K562 (cell line): ENCODE results near the gene SLC39A7. TPM values are rescaled to one million over a fixed set of nuclear protein-coding genes. Genes with fewer than 3 reads are reported as not detected.

Experiments
- ATF3 ChIP-seq, 2 experiments: fragments of 450-650 bp in 1 of 2; sonication (generic) in 1 of 2; formaldehyde crosslinking in 1 of 2; IDR thresholded peaks in 1 of 2; conservative IDR thresholded peaks in 1 of 2; 2 replicates each; pipeline versions ENCODE4 v1.6.1 to v1.8.1; 2016 to 2023; ENCODE audit warnings: mild to moderate bottlenecking in 2 of 2, moderate library complexity in 2 of 2, inconsistent platforms in 1 of 2, missing genetic modification reagents in 1 of 2
- BACH1 ChIP-seq: fragments of 200-800 bp; sonication (Bioruptor generic); IDR thresholded peaks from 2 replicates; pipeline ENCODE4 v1.6.1; 2016; ENCODE audit warnings: missing genetic modification characterization, missing compliant biosample characterization
- ELF4 ChIP-seq: fragments of 450-650 bp; formaldehyde crosslinking; IDR thresholded peaks from 2 replicates; pipeline ENCODE4 v1.4.0; 2022; ENCODE audit warnings: missing genetic modification characterization
- HMBOX1 ChIP-seq: sonication (generic); IDR thresholded peaks from 2 replicates; pipeline ENCODE4 v1.6.1; 2016
- HNRNPL ChIP-seq: fragments of 200-400 bp; formaldehyde crosslinking; IDR thresholded peaks from 2 replicates; pipeline ENCODE4 v1.6.1; 2017; ENCODE audit warnings: low read depth, mild to moderate bottlenecking, low read length
- KLF6 ChIP-seq: fragments of 250-450 bp; sonication (Bioruptor Pico); IDR thresholded peaks from 2 replicates; pipeline ENCODE4 v1.4.0; 2020; ENCODE audit warnings: mild to moderate bottlenecking, moderate library complexity, borderline replicate concordance
- NFE2 ChIP-seq: IDR thresholded peaks from 2 replicates; pipeline ENCODE4 v1.6.1; 2014; ENCODE audit warnings: antibody characterized with exemption, low read depth
- NONO ChIP-seq, 2 experiments: fragments of 200-400 bp in 1 of 2; fragments of 450-650 bp in 1 of 2; formaldehyde crosslinking in 1 of 2; IDR thresholded peaks; 2 replicates each; pipeline ENCODE4 v1.6.1; 2017; ENCODE audit warnings: low read depth in 2 of 2, mild to moderate bottlenecking in 2 of 2, moderate library complexity in 2 of 2, low read length in 1 of 2
- SAP30 ChIP-seq: fragments of 200-600 bp; sonication (generic); IDR thresholded peaks from 2 replicates; pipeline ENCODE4 v1.6.1; 2012; ENCODE audit warnings: borderline replicate concordance, low read depth, mild to moderate bottlenecking, moderate library complexity, low read length, control low read depth, inconsistent platforms; ENCODE audit not compliant: insufficient read depth, poor library complexity, severe bottlenecking
- STAG1 ChIP-seq: sonication (generic); formaldehyde crosslinking; IDR thresholded peaks from 2 replicates; pipeline ENCODE4 v1.5.0; 2020; ENCODE audit warnings: missing genetic modification reagents, borderline replicate concordance
- TCFL5 ChIP-seq: fragments of 250-450 bp; sonication (Bioruptor Pico); conservative IDR thresholded peaks from 2 replicates; pipeline ENCODE4 v1.6.1; 2021; ENCODE audit warnings: mild to moderate bottlenecking, moderate library complexity, matching md5 sums
- VEZF1 ChIP-seq: fragments of 200-800 bp; sonication (Bioruptor generic); IDR thresholded peaks from 2 replicates; pipeline ENCODE4 v1.6.1; 2017; ENCODE audit warnings: missing genetic modification characterization, missing compliant biosample characterization
- ZFP36 ChIP-seq: fragments of 150-350 bp; IDR thresholded peaks from 2 replicates; pipeline ENCODE4 v1.6.1; 2018; ENCODE audit warnings: low read length, low read depth; ENCODE audit not compliant: partially characterized antibody
- ZNF707 ChIP-seq: fragments of 250-450 bp; sonication (Bioruptor Pico); conservative IDR thresholded peaks from 2 replicates; pipeline ENCODE4 v1.8.0; 2022; ENCODE audit warnings: inconsistent platforms, mild to moderate bottlenecking, moderate library complexity
- polyA plus RNA-seq, 8 experiments: library from polyadenylated mRNA; depleted of rRNA in 4 of 8; stranded (reverse) in 5 of 8; unstranded in 3 of 8; fragments of >200 nt; fragmentation: Nextera tagmentation in 2 of 8; fragmentation: Illumina TruSeq in 1 of 8; extraction: Ambion mirVana in 2 of 8; extraction: Trizol in 1 of 8; gene quantifications; 2 replicates each; pipeline versions ENCODE4 v1.2.1 to v1.2.3, GENCODE V29; 2011 to 2014; ENCODE audit warnings: inconsistent platforms in 1 of 8, missing spikeins in 1 of 8
- total RNA-seq, 7 experiments: library from RNA; depleted of rRNA in 6 of 7; stranded (reverse); fragments of >200 nt in 6 of 7; fragmentation: Illumina TruSeq in 2 of 7; extraction: Trizol in 2 of 7; gene quantifications; 2 replicates each; pipeline versions ENCODE4 v1.2.1 to v1.2.3, GENCODE V29; 2011 to 2021; ENCODE audit warnings: low replicate concordance in 1 of 7
- TF ChIP-seq, protein P1 (sequence below): sonication (generic); formaldehyde crosslinking; IDR thresholded peaks from 2 replicates; pipeline ENCODE4 v1.8.0; 2022; ENCODE audit warnings: mild to moderate bottlenecking, missing genetic modification reagents
- TF ChIP-seq, protein P2 (sequence below), 3 experiments: fragments of 200-800 bp in 1 of 3; fragments of 250-450 bp in 1 of 3; fragments of 450-650 bp in 1 of 3; sonication (Bioruptor Pico) in 1 of 3; sonication (Bioruptor generic) in 1 of 3; formaldehyde crosslinking in 1 of 3; IDR thresholded peaks; 2 replicates each; pipeline versions ENCODE4 v1.6.1 to v1.8.0; 2016 to 2022; ENCODE audit warnings: mild to moderate bottlenecking in 2 of 3, missing genetic modification characterization in 2 of 3, missing compliant biosample characterization in 1 of 3, moderate library complexity in 1 of 3
- TF ChIP-seq, protein P3 (sequence below): sonication (generic); formaldehyde crosslinking; IDR thresholded peaks from 2 replicates; pipeline ENCODE4 v1.8.0; 2022; ENCODE audit warnings: mild to moderate bottlenecking, missing genetic modification reagents

SLC39A7 gene
- total and polyA plus RNA-seq, 9 of the 15 experiments (the other 6 are each of a cell fraction or from before 2014, with no cell fraction given): 21.7 to 169 (median 121) TPM

DNA sequence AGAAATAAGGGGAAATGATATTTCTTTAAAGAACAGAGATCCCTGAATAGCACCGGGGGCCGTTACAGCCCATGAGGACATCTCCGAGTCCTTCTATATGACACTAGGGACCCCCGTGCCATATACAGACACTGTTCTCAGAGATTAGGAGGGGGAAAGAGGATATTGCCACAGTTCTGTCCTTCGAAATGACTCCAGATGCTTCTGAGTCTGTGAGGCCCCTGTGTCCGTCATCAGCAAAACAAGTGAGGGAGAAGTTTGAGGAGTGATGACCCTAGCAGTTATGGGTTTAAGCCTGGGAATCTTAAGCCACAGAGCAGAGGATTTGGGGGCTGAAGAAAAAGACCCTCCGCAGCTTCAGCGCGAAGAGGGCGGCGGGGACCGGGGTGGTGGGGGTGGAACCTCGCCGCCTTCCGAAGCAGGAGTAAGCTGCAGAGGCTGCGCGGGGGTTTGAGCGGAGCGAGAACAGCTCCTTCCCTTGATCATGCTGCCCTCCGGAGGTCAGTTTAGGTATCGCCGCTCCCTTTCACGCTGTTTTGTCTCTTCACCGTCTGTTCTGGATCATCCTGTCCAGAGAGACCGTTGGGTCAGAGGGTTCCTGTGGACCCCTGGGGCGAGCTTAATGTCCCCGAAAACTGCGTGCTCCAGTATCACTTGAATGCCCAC is 47.4 kb downstream of the SLC39A7 start (continued):
- TF ChIP-seq ZFP36 (no peak), ZNF707 (no peak), TCFL5 (CRISPR knock-in tag) (no peak), HMBOX1 (no peak), VEZF1 (CRISPR knock-in tag) (peak; percentile 62), SAP30 (no peak), ATF3 (IDR thresholded peaks at IDR 0.05) (no peak), ATF3 (CRISPR knock-in tag; conservative IDR thresholded peaks at IDR 0.05) (0 out of 2 replicates have a peak, but pooled peaks have one; percentile 22), STAG1 (CRISPR knock-in tag) (peak; percentile 89), NFE2 (peak; percentile 24; the same call in 1 of the 2 replicates), NONO (IDR thresholded peaks at IDR 0.05; ENCODE audit: low read depth in 2 of 2, low read length in 1 of 2) (no peak), BACH1 (tag) (no peak), HNRNPL (no peak), KLF6 (CRISPR knock-in tag) (no peak), ELF4 (CRISPR knock-in tag) (no peak)
- TF ChIP-seq, protein P1, sequence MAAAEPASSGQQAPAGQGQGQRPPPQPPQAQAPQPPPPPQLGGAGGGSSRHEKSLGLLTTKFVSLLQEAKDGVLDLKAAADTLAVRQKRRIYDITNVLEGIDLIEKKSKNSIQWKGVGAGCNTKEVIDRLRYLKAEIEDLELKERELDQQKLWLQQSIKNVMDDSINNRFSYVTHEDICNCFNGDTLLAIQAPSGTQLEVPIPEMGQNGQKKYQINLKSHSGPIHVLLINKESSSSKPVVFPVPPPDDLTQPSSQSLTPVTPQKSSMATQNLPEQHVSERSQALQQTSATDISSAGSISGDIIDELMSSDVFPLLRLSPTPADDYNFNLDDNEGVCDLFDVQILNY (CRISPR knock-in tag): no peak
- TF ChIP-seq, protein P2, sequence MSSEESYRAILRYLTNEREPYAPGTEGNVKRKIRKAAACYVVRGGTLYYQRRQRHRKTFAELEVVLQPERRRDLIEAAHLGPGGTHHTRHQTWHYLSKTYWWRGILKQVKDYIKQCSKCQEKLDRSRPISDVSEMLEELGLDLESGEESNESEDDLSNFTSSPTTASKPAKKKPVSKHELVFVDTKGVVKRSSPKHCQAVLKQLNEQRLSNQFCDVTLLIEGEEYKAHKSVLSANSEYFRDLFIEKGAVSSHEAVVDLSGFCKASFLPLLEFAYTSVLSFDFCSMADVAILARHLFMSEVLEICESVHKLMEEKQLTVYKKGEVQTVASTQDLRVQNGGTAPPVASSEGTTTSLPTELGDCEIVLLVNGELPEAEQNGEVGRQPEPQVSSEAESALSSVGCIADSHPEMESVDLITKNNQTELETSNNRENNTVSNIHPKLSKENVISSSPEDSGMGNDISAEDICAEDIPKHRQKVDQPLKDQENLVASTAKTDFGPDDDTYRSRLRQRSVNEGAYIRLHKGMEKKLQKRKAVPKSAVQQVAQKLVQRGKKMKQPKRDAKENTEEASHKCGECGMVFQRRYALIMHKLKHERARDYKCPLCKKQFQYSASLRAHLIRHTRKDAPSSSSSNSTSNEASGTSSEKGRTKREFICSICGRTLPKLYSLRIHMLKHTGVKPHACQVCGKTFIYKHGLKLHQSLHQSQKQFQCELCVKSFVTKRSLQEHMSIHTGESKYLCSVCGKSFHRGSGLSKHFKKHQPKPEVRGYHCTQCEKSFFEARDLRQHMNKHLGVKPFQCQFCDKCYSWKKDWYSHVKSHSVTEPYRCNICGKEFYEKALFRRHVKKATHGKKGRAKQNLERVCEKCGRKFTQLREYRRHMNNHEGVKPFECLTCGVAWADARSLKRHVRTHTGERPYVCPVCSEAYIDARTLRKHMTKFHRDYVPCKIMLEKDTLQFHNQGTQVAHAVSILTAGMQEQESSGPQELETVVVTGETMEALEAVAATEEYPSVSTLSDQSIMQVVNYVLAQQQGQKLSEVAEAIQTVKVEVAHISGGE (CRISPR knock-in tag; IDR thresholded peaks at IDR 0.05): no peak
- TF ChIP-seq, protein P3, sequence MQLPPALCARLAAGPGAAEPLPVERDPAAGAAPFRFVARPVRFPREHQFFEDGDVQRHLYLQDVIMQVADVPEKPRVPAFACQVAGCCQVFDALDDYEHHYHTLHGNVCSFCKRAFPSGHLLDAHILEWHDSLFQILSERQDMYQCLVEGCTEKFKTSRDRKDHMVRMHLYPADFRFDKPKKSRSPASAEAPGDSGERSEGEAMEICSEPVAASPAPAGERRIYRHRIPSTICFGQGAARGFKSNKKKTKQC: no peak
